WTC11 (cell line): ENCODE measurements around the gene RSRC1.

ENCODE experiments used
- ATF1 ChIP-seq: sonication (generic); formaldehyde crosslinking; IDR thresholded peaks from 2 replicates; pipeline ENCODE4 v1.8.1; 2023; ENCODE audit warnings: mild to moderate bottlenecking, moderate library complexity, missing genetic modification reagents
- ATF2 ChIP-seq: sonication (generic); formaldehyde crosslinking; IDR thresholded peaks from 2 replicates; pipeline ENCODE4 v1.8.1; 2022; ENCODE audit warnings: low read depth, missing genetic modification reagents, borderline replicate concordance
- ATF6 ChIP-seq: sonication (generic); formaldehyde crosslinking; IDR thresholded peaks from 2 replicates; pipeline ENCODE4 v1.8.1; 2023; ENCODE audit warnings: mild to moderate bottlenecking, missing genetic modification reagents
- CREB1 ChIP-seq: sonication (generic); formaldehyde crosslinking; IDR thresholded peaks from 2 replicates; pipeline ENCODE4 v1.8.0; 2023; ENCODE audit warnings: mild to moderate bottlenecking, missing genetic modification reagents
- RELA ChIP-seq: sonication (generic); formaldehyde crosslinking; IDR thresholded peaks from 2 replicates; pipeline ENCODE4 v1.8.1; 2022; ENCODE audit warnings: missing genetic modification reagents, mild to moderate bottlenecking, borderline replicate concordance
- SP1 ChIP-seq: sonication (generic); formaldehyde crosslinking; conservative IDR thresholded peaks from 2 replicates; pipeline ENCODE4 v1.8.1; 2022; ENCODE audit warnings: missing genetic modification reagents
- TCF7 ChIP-seq: sonication (generic); formaldehyde crosslinking; IDR thresholded peaks from 2 replicates; pipeline ENCODE4 v1.8.0; 2022; ENCODE audit warnings: mild to moderate bottlenecking, low read depth, missing genetic modification reagents, moderate library complexity
- TEAD4 ChIP-seq: sonication (generic); formaldehyde crosslinking; IDR thresholded peaks from 2 replicates; pipeline ENCODE4 v1.8.0; 2022; ENCODE audit warnings: mild to moderate bottlenecking, missing genetic modification reagents
- ZBTB43 ChIP-seq: sonication (generic); formaldehyde crosslinking; IDR thresholded peaks from 2 replicates; pipeline ENCODE4 v1.8.1; 2023; ENCODE audit warnings: mild to moderate bottlenecking, missing genetic modification reagents
- ZNF121 ChIP-seq: sonication (generic); formaldehyde crosslinking; IDR thresholded peaks from 2 replicates; pipeline ENCODE4 v1.8.0; 2023; ENCODE audit warnings: missing genetic modification reagents
- TF ChIP-seq, protein P1 (sequence below): fragments of 200-600 bp; IDR thresholded peaks from 2 replicates; pipeline ENCODE4 v1.8.0; 2022; ENCODE audit warnings: antibody characterized with exemption
- TF ChIP-seq, protein P2 (sequence below): sonication (generic); formaldehyde crosslinking; IDR thresholded peaks from 2 replicates; pipeline ENCODE4 v1.8.0; 2022; ENCODE audit warnings: mild to moderate bottlenecking, missing genetic modification reagents
- TF ChIP-seq, protein P3 (sequence below): sonication (generic); formaldehyde crosslinking; IDR thresholded peaks from 2 replicates; pipeline ENCODE4 v1.8.0; 2023; ENCODE audit warnings: mild to moderate bottlenecking, missing genetic modification reagents

DNA sequence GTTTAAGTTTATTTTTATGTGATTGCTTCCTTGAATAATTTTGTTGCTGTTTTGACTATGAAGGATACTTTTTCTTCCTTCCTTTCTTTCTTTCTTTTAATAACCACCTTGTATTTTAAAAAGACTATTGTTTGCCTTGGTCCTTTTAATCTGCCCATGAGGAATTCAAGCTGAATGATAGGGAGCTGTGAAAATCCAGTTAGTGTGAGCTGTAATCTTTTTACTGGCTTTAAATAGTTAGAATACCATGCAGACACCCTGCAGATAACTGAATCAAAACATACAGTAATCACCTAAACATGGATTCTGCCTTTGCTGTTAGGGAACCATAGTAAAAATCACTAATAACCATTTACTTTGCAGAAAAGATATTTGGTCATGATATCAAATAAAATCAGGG, 110.7 kb downstream of the RSRC1 start:
- no peak for TF ChIP-seq ZBTB43
- TF ChIP-seq, protein P1, sequence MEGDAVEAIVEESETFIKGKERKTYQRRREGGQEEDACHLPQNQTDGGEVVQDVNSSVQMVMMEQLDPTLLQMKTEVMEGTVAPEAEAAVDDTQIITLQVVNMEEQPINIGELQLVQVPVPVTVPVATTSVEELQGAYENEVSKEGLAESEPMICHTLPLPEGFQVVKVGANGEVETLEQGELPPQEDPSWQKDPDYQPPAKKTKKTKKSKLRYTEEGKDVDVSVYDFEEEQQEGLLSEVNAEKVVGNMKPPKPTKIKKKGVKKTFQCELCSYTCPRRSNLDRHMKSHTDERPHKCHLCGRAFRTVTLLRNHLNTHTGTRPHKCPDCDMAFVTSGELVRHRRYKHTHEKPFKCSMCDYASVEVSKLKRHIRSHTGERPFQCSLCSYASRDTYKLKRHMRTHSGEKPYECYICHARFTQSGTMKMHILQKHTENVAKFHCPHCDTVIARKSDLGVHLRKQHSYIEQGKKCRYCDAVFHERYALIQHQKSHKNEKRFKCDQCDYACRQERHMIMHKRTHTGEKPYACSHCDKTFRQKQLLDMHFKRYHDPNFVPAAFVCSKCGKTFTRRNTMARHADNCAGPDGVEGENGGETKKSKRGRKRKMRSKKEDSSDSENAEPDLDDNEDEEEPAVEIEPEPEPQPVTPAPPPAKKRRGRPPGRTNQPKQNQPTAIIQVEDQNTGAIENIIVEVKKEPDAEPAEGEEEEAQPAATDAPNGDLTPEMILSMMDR: no peak
- TF ChIP-seq TCF7 (CRISPR knock-in tag): no peak
- no peak for TF ChIP-seq ZNF121
- TF ChIP-seq, protein P2, sequence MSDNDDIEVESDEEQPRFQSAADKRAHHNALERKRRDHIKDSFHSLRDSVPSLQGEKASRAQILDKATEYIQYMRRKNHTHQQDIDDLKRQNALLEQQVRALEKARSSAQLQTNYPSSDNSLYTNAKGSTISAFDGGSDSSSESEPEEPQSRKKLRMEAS (CRISPR knock-in tag): no peak
- TF ChIP-seq TEAD4 (CRISPR knock-in tag): no peak
- TF ChIP-seq ATF6 (CRISPR knock-in tag): no peak
- no peak for TF ChIP-seq ATF2
- TF ChIP-seq, protein P3, sequence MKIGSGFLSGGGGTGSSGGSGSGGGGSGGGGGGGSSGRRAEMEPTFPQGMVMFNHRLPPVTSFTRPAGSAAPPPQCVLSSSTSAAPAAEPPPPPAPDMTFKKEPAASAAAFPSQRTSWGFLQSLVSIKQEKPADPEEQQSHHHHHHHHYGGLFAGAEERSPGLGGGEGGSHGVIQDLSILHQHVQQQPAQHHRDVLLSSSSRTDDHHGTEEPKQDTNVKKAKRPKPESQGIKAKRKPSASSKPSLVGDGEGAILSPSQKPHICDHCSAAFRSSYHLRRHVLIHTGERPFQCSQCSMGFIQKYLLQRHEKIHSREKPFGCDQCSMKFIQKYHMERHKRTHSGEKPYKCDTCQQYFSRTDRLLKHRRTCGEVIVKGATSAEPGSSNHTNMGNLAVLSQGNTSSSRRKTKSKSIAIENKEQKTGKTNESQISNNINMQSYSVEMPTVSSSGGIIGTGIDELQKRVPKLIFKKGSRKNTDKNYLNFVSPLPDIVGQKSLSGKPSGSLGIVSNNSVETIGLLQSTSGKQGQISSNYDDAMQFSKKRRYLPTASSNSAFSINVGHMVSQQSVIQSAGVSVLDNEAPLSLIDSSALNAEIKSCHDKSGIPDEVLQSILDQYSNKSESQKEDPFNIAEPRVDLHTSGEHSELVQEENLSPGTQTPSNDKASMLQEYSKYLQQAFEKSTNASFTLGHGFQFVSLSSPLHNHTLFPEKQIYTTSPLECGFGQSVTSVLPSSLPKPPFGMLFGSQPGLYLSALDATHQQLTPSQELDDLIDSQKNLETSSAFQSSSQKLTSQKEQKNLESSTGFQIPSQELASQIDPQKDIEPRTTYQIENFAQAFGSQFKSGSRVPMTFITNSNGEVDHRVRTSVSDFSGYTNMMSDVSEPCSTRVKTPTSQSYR (CRISPR knock-in tag): no peak
- TF ChIP-seq ATF1: no peak
- TF ChIP-seq CREB1 (CRISPR knock-in tag): no peak
- TF ChIP-seq RELA (CRISPR knock-in tag): no peak
- TF ChIP-seq SP1: no peak
